ENCODE measurements around the gene FAAP24.
"Not testable (repeated sequence)": the region's sequence is repeated elsewhere in the genome, so short reads cannot be mapped to it uniquely, and the experiment has no call there.

Gene FAAP24

DNA sequence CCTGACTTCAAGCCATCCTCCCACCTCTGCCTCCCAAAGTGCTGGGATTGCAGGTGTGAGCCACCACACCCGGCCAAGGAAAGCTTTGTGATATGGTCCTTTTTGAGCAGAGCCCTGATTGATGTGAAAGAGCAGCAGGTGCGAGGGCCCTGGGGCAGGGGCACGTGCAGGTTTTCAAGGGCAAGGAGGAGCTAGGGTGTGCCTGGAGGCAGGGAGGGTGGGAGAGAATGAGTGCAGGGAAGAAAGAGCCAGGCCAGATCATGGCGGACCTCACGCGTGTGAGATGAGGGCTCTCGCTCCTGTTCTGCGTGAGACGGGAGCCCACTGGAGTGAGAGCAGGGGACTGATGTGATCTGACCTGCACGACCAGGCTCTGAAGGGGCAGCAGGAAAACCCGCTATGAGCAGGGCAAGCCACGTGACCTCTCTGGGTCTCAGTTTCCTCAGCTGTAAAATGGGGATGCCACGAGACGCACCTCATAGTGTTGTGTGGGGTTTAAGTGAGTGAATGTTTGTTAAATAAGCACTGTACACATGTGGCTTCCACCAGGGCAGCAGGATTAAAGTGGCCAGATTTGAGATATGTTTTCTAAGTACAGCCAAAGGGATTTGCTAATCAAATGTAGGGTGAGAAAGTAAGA lies 25.8 kb downstream of the FAAP24 start:
- no peak for DNase-seq (ENCODE audit: insufficient read length, low spot score)
- no peak for FAIRE-seq

DNA sequence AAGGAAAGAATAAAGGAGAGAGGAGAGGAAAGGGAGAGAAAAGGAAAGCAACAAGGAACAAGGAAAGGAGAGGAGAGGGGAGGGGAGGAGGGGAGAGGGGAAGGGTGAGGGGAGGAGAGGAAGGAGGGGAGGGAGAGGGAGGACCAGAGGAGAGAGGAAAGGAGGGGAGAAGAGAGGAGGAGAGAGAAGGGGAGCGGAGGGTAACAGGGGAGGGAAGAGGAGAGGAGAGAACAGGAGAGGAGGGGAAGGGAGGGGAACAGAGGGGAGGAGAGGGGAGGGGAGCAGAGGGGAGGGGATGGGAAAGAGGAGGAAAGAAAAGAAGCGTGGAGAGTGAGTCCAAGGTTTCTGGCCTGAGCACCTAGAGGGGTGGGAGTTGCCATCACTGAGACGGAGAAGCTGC lies 26.7 kb downstream of the FAAP24 start:
- FAIRE-seq, result no peak
- no peak for DNase-seq (ENCODE audit: insufficient read length, low spot score)

DNA sequence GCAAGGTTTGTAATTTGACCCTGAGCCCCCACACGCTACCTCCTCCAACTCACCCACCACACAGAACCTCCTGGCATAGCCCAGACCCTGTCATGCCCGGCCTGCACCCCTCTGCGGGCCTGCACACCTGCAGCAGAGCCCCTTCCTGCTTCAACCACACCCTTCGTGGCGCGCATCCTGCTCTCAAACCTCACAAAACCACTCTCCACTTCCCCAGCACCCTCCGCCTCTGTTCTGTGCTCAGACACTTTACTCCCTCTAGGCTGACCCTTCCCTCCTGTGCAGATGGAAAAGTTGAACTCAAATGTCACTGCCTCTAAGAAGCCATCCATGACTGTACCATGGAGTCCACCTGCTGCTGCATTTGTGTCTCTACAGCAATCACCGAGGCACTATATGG lies 28.5 kb downstream of the FAAP24 start:
- DNase-seq (ENCODE audit: insufficient read length, low spot score) (no peak), FAIRE-seq (no peak)

DNA sequence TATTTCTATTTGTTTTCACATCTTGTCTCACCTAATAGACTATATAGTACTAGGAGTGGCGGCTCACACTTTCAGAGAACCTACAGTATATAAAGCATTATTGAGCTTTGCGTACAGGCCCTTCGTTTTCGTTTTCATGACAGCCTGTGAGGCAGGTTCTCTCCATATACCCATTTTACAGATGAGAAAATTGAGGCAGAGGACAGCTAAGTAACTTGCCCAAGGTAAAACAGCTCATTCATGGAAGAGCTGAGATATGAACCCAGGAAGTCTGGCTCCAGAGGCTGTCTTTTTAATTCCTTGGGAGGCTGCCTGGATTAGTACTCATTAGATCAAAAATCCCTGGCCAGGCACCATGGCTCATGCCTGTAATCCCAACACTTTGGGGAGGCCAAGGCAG lies 28.9 kb downstream of the FAAP24 start:
- no peak for FAIRE-seq
- no peak for DNase-seq (ENCODE audit: insufficient read length, low spot score)

DNA sequence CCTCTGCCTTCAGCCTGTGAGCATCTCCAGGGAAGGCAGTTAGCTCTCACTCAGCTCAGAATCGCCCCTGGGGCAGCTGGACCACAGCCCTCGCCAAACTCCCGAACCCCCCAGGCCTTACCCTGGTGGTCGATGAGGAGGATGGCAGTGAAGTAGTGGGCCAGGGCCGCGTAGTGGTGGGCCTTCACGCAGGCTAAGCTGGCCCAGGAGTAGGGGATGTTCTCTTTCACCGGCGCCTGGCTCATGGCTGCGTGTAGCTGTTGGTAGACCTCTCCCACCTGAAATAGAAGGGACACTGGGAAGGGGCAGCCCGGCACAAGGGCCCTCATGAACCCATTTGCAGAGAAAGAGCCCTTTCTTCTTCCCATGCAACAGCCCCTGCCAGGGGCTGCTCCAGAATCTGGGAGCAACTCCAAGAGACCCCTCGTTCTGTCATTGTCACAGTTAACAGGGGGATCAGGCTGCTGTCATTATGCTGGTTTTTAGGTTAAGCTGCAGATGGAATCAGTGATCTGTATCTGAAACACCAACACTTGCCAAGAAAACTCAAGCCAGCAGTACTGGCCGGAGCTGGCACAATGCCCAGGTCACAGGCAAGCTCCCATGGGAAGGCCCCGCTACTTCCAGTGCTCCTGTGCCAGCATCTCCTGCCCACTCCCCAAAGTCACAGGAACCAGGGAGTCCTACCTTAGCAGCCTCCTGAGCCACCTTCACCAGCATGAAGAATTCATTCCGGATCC lies 30.3 kb downstream of the FAAP24 start:
- FAIRE-seq; DNase-seq (ENCODE audit: insufficient read length, low spot score): not testable (repeated sequence)

DNA sequence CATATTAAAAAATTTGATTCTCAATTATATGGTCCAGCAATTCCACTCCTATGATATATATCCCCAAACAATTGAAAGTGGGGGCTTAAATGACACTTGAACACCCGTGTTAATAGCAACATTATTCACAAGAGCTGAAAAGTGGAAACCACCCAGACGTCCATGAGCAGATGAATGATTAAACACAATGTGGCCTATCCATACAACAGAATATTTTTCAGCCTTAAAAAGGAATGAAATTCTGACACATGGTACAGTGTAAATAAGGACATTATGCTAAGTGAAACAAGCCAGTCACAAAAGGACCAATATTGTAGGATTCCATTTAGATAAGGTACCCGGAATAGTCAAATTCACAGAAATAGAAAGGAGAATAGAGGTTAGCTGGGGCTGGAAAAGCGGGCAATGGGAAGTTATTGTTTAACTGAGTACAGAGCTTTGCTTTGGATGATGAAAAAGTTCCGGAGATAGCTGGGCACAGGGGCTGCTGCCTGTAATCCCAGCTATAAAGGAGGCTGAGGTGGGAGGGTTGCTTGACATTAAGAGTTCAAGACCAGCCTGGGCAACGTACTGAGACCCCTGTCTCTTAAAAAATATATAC lies 31.5 kb downstream of the FAAP24 start:
- DNase-seq (ENCODE audit: insufficient read length, low spot score); FAIRE-seq: not testable (repeated sequence)

DNA sequence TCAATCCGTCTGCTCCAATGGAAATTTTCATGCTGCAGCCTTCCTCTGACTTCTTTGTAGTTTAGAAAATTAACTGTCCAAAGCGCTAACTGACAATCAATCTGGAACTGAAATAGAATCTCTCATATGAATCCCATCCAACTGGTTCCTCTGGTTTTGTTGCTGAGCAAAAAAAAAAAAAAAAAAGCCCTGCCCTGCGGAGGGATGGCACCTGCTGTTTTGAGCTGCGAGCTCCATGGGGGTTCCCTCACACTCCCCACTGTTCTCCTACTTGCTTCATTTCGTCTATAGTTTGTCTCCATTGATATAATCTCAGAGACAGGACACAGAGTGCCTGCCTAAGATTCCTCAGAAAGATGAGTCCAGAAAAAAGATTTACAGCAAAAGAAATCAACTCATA lies 33.4 kb downstream of the FAAP24 start:
- no peak for FAIRE-seq
- DNase-seq (ENCODE audit: insufficient read length, low spot score), result no peak

DNA sequence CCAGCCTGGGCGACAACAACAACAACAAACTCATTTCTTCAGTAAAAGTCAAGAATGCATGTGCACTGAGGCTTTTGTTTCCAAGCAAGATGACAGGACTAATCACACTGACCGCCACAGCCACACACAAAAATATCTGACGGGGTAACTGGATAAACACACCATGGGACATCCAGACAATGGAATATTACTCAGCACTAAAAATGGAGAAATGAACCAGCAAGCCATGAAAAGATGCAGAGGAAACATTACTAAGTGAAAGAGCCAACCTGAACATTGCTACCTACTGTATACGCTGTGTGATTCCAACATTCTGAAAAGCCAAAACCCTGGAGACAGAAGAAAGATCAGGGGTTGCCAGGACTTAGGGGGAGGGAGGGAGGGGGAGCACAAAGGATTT lies 36.7 kb downstream of the FAAP24 start:
- no peak for FAIRE-seq
- DNase-seq (ENCODE audit: insufficient read length, low spot score), result no peak

DNA sequence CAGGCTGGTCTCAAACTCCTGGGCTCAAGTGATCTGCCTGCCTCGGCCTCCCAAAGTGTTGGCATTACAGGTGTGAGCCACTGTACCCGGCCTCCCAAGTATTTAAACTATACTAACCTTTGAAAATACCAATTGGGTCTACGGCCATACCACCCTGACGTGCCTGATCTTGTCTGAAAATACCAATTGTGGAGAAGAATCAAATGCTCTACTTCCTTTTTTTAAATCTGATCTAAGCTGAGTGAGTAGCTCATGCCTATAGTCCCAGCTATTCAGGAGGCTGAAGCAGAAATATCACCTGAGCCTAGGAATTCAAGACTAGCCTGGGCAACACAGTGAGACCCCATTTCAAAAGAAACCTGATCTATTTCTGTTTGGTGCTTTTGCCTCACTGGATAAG lies 38.8 kb downstream of the FAAP24 start:
- not testable (repeated sequence) for DNase-seq (ENCODE audit: insufficient read length, low spot score); FAIRE-seq

DNA sequence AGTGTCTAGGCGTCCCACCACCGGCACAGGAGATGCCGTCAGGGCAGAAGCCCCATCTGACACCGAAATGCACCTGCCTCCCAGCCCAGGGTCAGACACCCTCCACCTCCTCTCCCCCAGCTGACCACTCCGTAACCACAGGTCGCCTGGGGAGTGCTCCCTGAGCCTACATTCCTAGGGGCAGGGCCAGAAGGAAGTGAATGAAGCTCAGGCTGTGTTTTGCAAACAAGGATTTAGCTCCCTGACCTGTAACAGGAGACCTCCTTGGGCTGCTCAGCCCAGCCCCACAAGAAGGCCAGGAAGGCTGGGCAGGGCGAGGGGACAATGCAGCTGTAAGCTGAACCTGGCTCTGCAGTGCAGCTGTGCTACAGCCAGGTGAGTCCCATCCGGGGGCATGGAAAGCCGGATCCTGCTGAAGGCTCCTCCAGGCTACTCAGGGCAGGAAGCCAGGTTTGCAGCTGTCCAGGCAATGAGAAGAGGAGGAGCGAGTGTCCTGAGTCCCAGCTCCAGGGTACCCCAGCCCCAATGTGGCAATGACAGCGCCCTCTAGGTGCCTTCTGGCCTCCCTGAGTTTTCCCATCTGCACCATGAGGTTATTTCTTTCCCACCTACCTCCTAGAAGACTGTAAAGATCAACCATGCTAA lies 50.6 kb downstream of the FAAP24 start:
- DNase-seq (ENCODE audit: insufficient read length, low spot score) (no peak), FAIRE-seq (no peak)

DNA sequence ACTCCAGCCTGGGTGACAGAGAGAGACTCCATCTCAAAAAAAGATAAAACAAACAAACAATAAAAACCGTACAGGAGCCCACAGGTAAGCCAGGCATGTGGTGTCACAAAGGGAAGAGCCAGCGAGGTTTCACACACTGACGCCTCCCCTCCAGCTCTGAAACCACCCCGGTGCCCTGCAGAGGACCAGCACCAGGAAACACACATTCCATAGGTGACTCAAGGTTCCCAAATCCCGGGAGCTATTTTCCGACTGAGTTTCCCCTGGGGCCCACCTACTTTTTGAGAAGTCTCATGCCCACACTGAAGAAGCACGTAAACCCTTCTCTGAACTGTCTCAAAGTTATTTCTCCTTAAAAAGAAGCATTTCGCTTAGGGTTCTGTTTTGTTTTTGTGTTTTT lies 52.4 kb downstream of the FAAP24 start:
- DNase-seq (ENCODE audit: insufficient read length, low spot score), result no peak
- no peak for FAIRE-seq

DNA sequence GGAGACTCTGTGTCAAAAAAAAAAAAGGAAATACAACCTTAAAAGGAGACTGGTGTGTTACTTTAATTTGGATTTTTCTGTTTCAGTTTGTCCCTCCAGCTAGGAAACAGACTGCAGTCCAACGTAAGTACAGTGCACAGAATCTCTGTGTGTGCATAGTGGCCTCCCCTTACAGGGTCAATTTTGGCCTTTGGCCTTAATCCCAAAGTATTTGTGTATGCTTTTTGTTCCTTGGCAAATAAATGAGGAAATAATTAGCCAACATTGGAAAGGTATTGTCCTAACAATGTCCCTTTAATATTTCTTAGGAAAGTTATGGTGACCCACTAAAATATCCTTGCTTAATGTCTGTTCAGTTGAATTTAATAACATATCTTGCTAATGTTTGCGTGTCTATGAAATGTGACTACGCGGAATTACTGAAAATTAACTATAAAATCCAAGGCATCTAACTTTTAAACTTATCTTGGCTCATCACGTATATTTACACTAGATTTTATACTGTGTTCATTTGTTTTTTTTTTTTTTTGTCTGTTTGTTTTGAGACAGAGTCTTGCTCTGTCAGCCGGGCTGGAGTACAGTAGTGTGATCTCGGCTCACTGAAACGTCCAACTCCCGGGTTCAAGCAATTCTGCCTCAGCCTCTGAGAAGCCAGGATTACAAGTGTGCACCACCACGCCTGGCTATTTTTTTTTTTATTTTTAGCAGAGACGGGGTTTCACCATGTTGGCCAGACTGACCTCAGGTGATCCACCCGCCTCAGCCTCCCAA lies 53.6 kb downstream of the FAAP24 start:
- FAIRE-seq; DNase-seq (ENCODE audit: insufficient read length, low spot score): not testable (repeated sequence)

DNA sequence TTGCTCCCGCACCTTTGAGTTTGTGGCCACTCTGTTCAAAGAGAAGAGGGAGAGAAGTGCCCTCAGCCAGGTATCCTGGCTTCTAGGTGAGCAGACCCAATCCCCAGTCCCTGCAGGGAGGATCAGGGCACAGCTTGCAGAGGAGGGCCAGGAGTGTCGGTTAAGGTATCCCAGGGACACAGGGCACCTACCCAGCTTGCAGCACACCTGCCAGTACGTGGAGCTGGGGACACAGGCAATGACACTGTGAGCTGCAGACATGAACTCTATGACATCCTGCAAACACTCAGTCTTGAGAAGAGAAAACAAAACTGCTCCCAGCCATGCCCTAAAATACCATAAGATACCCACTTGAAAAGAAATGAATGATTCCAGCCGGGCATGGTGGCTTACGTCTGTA lies 54.6 kb downstream of the FAAP24 start:
- FAIRE-seq, result not testable (repeated sequence)

More for the DNA sequence above, 54.6 kb downstream of the FAAP24 start:
- DNase-seq (ENCODE audit: insufficient read length, low spot score), result not testable (repeated sequence)

Measured in GM19239 (cell line).